ENCODE measurements around the gene CD70. TPM values are rescaled to one million over a fixed set of nuclear protein-coding genes. Genes with fewer than 3 reads are reported as not detected.
"Not testable (repeated sequence)": the region's sequence is repeated elsewhere in the genome, so short reads cannot be mapped to it uniquely, and the experiment has no call there.

The CD70 gene
- total RNA-seq, 1 experiment from 2014 or later = 0.12 TPM

- DNase-seq (ENCODE audit: low spot score) = not testable (repeated sequence)
Measured at GRCh38 chr19:6597471-6598253, 6.7 kb upstream of the CD70 start.

GRCh38 chr19:6596621-6597020 is 5.7 kb upstream of the CD70 start:
- no peak for DNase-seq (ENCODE audit: low spot score)

GRCh38 chr19:6593651-6594416 is 2.9 kb upstream of the CD70 start:
- DNase-seq (ENCODE audit: low spot score) = no peak

- no peak for DNase-seq (ENCODE audit: low spot score)
Measured at GRCh38 chr19:6590258-6590826, 608 bp downstream of the CD70 start.

GRCh38 chr19:6589711-6590257 is 1.2 kb downstream of the CD70 start:
- DNase-seq (ENCODE audit: low spot score) = no peak

- no peak for DNase-seq (ENCODE audit: low spot score)
Measured at GRCh38 chr19:6588508-6589345, 2.2 kb downstream of the CD70 start.

GRCh38 chr19:6587998-6588507 is 2.9 kb downstream of the CD70 start:
- no peak for DNase-seq (ENCODE audit: low spot score)

GRCh38 chr19:6587093-6587820 is 3.7 kb downstream of the CD70 start:
- no peak for DNase-seq (ENCODE audit: low spot score)

- DNase-seq (ENCODE audit: low spot score) = no peak
Measured at GRCh38 chr19:6586726-6587092, 4.2 kb downstream of the CD70 start.

- DNase-seq (ENCODE audit: low spot score) = no peak
Measured at GRCh38 chr19:6586056-6586455, 4.9 kb downstream of the CD70 start.

GRCh38 chr19:6582515-6583484 is 8.2 kb downstream of the CD70 start:
- not testable (repeated sequence) for DNase-seq (ENCODE audit: low spot score)

- peak; percentile 74 for DNase-seq (ENCODE audit: low spot score)
Measured at GRCh38 chr19:6580313-6580712, 10.6 kb downstream of the CD70 start.

- no peak for DNase-seq (ENCODE audit: low spot score)
Measured at GRCh38 chr19:6579450-6580178, 11.3 kb downstream of the CD70 start.

GRCh38 chr19:6577476-6578125 is 13.3 kb downstream of the CD70 start:
- no peak for DNase-seq (ENCODE audit: low spot score)

- no peak for DNase-seq (ENCODE audit: low spot score)
Measured at GRCh38 chr19:6576869-6577475, 14.0 kb downstream of the CD70 start.

- no peak for DNase-seq (ENCODE audit: low spot score)
Measured at GRCh38 chr19:6573350-6573749, 17.6 kb downstream of the CD70 start.

- no peak for DNase-seq (ENCODE audit: low spot score)
Measured at GRCh38 chr19:6572217-6572616, 18.7 kb downstream of the CD70 start.

- DNase-seq (ENCODE audit: low spot score) = no peak
Measured at GRCh38 chr19:6571167-6571566, 19.8 kb downstream of the CD70 start.
